Renal pelvis (tissue), 12 donors: ENCODE data around the gene CD320. TPM values are rescaled to one million over a fixed set of nuclear protein-coding genes. Genes with fewer than 3 reads are reported as not detected.
"Not testable (repeated sequence)": the region's sequence is repeated elsewhere in the genome, so short reads cannot be mapped to it uniquely, and the experiment has no call there.

Source experiments
- DNase-seq: peaks from one replicate; pipeline ENCODE4 v3.0.0-alpha.2; 2013
- long read RNA-seq, 16 experiments: transcript quantifications; one replicate each; lab custom pipeline, GENCODE V29; 2026
- polyA plus RNA-seq, 3 donors: library from polyadenylated mRNA; unstranded; fragments of 120-200 nt; gene quantifications; one replicate each; pipeline ENCODE4 v1.2.1, GENCODE V29; 2013; ENCODE audit not compliant: insufficient read length in 3 of 3

CD320 gene
- polyA plus RNA-seq: 10 to 100 TPM; 42.6 to 48.9 (median 42.6) TPM
- long read RNA-seq, donor 1, transcript CD320-201 (5 exons, 1,250 nt): major isoform, 43 of 44 reads
- long read RNA-seq, donor 1, partial matches to known transcripts: 0 of 44 reads
- long read RNA-seq, donor 1, other reads (novel, unspliced or antisense): 0 of 44 reads
- long read RNA-seq, donor 2, transcript CD320-201 (5 exons, 1,250 nt): major isoform, 37 of 37 reads
- long read RNA-seq, donor 2, partial matches to known transcripts: 0 of 37 reads
- long read RNA-seq, donor 2, other reads (novel, unspliced or antisense): 0 of 37 reads
- long read RNA-seq, donor 3, transcript CD320-201 (5 exons, 1,250 nt): major isoform, 23 of 30 reads
- long read RNA-seq, donor 3, partial matches to known transcripts: 0 of 30 reads
- long read RNA-seq, donor 3, other reads (novel, unspliced or antisense): 6 of 30 reads
- long read RNA-seq, donor 4, transcript CD320-201 (5 exons, 1,250 nt): major isoform, 35 of 39 reads
- long read RNA-seq, donor 4, partial matches to known transcripts: 0 of 39 reads
- long read RNA-seq, donor 4, other reads (novel, unspliced or antisense): 0 of 39 reads
- long read RNA-seq, donor 5, transcript CD320-201 (5 exons, 1,250 nt): major isoform, 13 of 13 reads
- long read RNA-seq, donor 5, partial matches to known transcripts: 0 of 13 reads
- long read RNA-seq, donor 5, other reads (novel, unspliced or antisense): 0 of 13 reads
- long read RNA-seq, donor 6, transcript CD320-201 (5 exons, 1,250 nt): major isoform, 30 of 32 reads
- long read RNA-seq, donor 6, partial matches to known transcripts: 0 of 32 reads
- long read RNA-seq, donor 6, other reads (novel, unspliced or antisense): 0 of 32 reads
- long read RNA-seq, donor 7, transcript CD320-201 (5 exons, 1,250 nt): major isoform, 37 of 48 reads
- long read RNA-seq, donor 7, partial matches to known transcripts: 5 of 48 reads
- long read RNA-seq, donor 7, other reads (novel, unspliced or antisense): 0 of 48 reads
- long read RNA-seq, donor 8, transcript CD320-201 (5 exons, 1,250 nt): major isoform, 15 of 15 reads
- long read RNA-seq, donor 8, partial matches to known transcripts: 0 of 15 reads
- long read RNA-seq, donor 8, other reads (novel, unspliced or antisense): 0 of 15 reads
- long read RNA-seq, donor 9, transcript CD320-201 (5 exons, 1,250 nt): major isoform, 45 of 50 reads
- long read RNA-seq, donor 9, partial matches to known transcripts: 5 of 50 reads
- long read RNA-seq, donor 9, other reads (novel, unspliced or antisense): 0 of 50 reads
- long read RNA-seq, donor 10, transcript CD320-201 (5 exons, 1,250 nt): major isoform, 14 of 14 reads
- long read RNA-seq, donor 10, partial matches to known transcripts: 0 of 14 reads
- long read RNA-seq, donor 10, other reads (novel, unspliced or antisense): 0 of 14 reads
- long read RNA-seq, donor 11, transcript CD320-201 (5 exons, 1,250 nt): major isoform, 23 of 24 reads
- long read RNA-seq, donor 11, partial matches to known transcripts: 0 of 24 reads
- long read RNA-seq, donor 11, other reads (novel, unspliced or antisense): 0 of 24 reads
- long read RNA-seq, donor 12, transcript CD320-201 (5 exons, 1,250 nt): major isoform, 30 of 31 reads
- long read RNA-seq, donor 12, partial matches to known transcripts: 0 of 31 reads
- long read RNA-seq, donor 12, other reads (novel, unspliced or antisense): 0 of 31 reads
- long read RNA-seq, donor 13, transcript CD320-201 (5 exons, 1,250 nt): major isoform, 8 of 8 reads
- long read RNA-seq, donor 13, partial matches to known transcripts: 0 of 8 reads
- long read RNA-seq, donor 13, other reads (novel, unspliced or antisense): 0 of 8 reads
- long read RNA-seq, donor 14: 0 reads
- long read RNA-seq, donor 15: 0 reads
- long read RNA-seq, donor 16, transcript CD320-201 (5 exons, 1,250 nt): major isoform, 32 of 41 reads
- long read RNA-seq, donor 16, partial matches to known transcripts: 0 of 41 reads
- long read RNA-seq, donor 16, other reads (novel, unspliced or antisense): 8 of 41 reads

DNA sequence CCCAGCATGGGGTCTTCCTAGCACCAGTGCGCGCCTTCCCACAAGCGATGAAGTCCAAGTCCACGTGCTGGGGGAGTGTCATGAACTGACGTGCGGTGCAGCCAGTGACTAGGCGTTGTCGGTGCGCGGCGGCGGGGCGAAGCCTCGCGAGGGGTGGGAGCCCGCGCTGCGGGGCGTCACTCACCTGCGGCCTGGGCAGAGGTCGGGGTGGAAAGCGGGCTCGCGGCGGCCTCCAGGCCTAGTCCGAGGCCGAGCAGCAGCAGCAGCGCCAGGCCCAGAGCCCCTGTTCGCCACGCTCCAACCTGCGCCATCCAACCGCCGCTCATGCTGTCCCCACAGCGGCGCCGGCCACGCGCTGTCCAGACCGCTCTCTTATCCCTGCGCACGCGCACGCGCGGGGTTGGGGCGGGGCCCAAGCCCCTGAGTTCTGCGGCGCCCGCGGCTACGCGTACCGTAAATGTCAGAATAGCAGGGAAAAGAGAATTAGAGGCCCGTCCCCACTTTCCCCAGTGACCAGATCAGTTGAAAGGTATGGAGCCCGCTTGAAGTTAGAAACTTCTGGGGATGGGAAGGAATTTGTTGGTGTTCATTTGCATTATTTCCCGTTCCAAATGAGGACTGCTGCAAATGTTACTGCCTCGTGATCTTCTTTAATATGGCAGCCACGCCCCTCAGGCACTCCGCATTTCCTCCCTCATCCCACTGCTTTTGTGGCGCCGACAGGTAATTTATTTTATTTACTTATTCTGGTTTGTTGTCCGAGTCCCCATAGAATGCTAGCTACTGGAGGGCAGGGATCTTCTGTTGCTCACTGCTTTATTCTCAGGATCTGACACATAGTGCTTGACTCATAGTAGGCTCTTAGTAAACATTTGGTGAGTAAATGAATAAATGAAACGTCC is at the start of gene CD320:
CD320 (minus strand) TSS at position 394 of the 902 bp plus-strand sequence; CDS start at position 326, 68 bp downstream.
- peak; percentile 93 for DNase-seq

DNA sequence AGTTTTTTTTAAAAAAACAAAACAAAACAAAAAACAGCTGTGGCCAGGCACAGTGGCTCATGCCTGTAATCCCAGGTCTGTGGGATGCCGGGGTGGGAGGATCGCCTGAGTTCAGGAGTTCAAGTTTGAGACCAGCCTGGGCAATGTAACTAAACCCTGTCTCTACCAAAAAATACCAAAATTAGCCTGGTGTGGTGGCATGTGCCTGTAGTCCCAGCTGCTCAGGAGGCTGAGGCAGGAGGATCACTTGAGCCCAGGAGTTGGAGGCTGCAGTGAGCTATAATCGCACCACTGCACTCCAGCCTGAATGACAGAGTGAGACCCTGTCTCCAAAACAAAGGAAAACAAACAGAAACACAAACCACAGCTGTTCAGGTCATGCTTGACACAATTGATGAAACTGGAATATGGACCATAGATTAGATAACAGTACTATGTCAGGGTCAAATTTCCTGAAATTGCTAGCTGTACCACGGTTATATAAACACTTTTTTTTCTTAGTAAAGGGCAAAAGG is 48.9 kb upstream of the CD320 start:
- no peak for DNase-seq

DNA sequence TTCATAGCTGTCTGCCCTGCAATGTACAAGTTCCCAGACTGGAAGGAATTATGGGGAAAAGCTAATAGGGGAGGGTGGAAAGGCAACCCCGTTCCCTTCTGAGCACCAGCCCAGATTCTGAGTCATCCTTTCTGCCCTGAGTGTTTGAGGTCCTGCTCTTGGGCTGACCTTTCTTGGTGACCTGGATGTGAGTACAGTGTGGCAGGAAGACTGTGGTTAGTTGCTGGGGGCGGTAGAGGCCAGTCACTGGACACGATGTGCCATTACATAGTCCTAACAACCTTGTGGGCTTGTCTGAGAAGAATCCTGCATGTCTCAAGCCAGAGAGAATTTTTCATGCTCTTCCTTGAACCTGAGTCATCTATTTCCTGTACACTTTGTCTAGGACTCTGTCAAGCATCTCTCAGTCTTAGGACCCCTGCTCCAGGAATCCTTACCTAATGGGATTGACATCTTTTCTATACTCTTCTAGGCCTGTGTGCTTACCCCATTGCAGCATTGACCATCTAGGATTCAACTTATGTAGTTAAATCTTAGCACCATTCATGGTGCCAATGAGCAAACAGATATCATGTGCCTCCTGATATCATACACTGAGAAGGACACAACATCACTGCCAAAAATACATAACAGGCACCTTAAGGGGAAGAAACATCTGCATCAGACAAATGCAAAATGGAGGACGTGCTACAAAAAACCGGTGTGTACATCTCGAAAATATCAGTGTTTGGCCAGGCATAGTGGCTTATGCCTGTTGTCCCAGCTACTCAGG is 47.7 kb upstream of the CD320 start:
- no peak for DNase-seq

DNA sequence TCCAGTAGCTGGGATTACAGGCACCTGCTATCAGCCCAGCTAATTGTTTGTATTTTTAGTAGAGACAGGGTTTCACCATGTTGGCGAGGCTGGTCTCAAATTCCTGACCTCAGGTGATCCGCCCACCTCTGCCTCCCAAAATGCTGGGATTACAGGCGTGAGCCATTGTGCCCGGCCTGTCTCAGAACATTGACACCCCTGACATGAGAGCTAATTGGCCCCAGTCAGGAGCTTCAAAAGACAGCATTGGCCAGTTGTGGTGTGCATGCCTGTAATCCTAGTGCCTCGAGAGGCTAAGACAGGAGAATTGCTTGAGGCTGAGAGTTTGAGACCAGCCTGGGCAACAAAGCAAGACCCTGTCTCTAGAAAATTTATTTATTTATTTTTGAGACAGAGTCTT is 44.7 kb upstream of the CD320 start:
- not testable (repeated sequence) for DNase-seq

DNA sequence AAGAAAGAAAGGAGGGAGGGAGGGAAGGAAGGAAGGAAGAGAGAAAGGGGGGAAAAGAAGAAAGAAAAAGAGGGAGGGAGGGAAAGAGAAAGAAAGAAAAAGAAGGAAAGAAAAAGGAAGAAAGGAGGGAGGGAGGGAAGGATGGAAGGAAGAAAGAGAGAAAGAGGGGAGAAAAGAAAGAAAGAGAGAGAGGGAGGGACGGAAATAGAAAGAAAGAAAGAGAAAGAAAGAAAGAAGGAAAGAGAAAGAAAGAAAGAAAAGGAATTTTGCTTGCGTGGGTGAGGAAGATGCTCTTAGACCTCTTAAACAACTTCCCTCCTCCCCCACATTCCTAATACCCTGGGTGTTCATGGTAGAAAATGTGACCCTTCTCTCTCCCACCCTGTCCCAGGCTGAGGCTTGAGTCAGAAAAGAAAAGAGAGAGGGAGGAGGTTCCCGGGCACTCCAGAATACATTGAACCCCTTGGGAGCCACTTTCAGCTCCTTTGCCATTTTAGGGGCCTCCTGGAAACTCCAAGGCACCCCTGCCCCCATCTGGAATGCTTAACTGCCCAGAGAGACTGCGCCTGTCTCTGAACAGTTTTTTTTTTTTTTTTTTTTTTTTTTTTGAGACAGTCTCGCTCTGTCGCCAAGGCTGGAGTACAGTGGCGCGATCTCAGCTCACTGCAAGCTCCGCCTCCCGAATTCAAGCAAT is 44.1 kb upstream of the CD320 start:
- DNase-seq: peak; percentile 69

DNA sequence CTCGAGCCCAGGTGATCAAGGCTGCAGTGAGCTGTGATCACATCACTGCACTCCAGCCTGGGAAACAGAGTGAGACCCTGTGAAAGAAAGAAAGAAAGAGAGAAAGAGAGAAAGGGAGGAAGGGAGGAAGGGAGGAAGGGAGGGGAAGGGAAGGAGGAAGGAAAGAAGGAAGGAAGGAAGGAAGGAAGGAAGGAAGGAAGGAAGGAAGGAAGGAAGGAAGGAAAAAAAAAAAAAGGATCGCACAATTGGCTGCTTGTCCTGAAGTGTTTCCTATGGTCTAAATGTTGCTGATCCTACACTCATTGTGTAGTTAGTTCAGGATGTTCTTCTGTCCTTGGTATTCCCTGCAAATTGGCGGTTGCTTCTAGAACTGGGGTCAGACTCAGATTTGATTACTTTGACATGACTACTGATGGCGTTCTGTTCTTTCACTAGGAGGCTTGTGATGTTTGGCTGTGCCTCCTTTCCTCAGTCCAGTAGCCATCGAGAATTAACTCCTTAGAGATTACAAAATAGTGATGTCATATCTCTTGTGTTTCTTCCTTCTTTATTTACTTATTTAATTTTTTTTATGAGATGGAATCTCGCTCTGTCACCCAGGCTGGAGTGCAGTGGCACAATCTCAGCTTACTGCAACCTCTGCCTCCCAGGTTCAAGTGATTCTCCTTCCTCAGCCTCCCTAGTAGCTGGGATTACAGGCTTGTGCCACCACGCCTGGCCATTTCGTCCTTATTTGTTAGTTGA is 41.6 kb upstream of the CD320 start:
- not testable (repeated sequence) for DNase-seq

DNA sequence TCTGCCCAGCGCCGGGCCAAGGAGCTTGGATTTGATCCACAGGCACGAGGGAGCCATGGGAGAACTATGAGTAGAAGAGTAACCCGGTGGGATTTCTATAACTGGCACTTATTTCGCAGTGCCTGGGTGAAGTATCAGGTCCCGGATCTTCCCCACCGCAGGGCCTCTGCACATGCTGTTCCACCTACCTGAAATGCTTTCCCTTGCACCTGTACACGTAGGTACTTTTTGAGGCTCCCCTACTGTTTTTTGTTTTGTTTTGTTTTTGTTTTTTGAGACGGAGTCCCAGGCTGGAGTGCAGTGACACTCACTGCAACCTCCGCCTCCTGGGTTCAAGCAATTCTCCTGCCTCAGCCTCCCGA is 35.3 kb upstream of the CD320 start:
- DNase-seq: no peak

DNA sequence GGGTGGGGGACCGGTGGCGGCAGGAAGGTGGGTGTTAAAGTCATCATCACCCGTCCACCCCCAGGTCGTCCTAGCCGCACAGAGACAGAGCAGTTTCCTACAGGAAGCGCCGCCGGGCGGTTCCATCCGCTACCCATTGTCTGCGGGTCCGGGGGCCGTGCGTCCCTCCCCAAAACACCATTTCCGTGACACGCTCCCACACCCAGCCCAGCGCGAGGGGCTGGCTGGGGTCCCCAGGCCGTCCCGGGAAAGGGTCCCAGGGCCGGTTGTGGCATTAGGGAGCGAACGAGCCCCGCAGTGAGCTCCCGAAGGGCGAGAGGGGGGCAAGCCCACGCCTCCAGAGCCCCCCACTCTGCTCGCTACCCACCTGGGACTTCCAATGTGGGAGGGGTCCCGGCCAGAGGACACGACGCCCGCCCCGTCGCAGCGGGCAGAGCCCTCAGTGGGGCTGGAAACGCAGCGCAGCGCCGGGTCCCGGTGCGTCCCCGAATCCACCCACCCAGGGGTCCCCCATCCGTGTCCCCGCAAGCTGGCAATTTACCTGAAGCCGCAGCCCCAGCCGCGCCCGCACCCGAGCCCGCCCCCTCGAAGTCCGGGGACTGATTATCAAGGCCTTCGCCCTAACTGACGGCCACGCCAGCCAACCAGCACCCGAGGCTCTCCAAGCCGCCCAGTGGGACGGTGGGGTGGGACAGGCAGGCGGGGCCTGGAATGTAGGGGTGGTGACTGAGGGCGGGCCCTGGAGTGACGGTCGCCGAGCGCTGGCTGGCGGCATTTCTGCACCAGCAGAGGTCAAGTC is 34.7 kb upstream of the CD320 start, which contains the start of gene KANK3:
KANK3 (minus strand) TSS at position 579 of the 799 bp plus-strand sequence. CDS start 5,434 bp downstream, outside the sequence.
- peak; percentile 93 for DNase-seq

DNA sequence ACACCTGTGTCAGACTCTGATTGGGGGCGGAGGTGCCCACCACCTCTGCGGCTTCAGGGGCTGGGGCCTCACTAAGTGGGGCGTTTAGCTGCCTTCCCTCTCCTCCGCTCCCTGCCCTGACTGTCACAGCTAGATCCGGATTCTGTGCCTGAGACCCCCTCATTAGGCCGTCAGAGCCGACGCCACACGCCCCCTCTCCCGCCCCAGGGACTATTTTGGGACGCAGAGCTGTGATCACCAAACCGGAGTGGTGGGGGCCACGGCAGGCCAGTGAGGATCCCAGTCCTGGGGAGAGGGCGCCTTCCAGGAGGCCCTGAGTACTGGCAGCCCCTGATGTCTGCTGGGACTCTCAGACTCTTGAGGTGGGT is 34.1 kb upstream of the CD320 start:
- no peak for DNase-seq

DNA sequence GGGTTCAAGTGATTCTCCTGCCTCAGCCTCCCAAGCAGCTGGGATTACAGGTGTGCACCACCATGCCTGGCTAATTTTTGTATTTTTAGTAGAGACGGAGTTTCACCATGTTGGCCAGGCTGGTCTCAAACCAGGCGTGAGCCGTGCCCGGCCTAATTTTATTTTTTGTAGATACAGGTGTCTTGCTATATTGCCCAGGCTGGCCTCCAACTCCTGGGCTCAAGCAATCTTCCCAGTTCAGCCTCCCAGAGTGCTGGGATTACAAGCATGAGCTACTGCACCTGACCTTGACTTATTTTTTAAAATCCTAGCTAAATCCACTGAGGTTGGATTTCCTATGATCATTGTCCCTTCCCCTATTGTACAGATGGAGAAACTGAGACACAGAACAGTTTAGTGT is 33.3 kb upstream of the CD320 start:
- DNase-seq: not testable (repeated sequence)

DNA sequence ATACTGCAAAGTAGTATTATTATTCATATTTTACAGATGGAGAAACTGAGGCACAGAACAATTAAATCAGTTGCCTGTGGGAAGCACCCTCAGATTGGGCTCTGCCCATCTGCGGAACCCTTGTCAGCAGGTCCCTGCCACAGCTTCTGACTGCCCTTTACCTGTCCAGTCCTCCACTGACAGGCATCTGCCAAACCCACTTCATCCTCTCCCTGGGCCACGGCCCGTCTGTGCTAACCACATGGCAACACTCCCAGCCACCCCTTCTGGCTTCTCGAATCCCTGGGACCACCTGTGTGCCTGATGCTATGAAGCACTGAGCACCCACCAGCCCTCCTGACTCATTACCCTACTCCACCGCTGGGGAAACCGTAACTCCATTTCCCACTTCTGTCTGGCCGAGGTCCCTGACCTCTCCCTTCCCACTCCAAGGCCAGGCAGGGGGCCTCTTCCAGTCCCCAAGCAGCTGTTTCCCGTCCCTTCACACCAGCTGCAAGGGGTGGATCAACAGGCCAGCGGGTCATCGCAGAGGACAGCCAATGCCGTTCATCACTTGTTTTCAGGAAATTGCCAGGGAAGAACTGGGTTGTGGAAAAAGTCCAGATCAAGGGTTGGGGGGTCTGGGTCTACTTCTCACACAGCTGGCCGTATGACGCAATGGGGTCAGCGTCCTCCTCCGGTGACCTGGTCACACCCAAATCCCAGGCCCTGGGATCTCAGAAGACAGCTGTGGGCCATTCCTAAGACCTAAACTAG is 32.4 kb upstream of the CD320 start:
- no peak for DNase-seq

DNA sequence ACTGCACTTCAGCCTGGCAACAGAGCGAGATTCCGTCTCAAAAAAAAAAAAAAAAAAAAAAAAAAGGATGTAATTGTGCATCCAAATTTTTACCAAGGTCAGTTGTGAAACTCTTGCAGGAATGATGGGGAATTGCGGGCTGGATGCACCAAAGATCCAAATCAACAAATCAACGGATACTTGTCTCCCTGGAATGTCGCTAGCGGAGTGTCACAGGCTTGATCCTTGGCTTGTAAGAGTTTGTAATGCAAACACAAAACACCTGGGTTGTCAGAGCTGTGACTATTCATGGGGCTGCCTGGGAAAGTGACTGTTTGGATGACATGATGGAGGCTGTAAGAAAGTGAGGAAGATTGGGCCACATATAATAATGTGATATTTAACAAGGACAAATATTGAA is 30.7 kb upstream of the CD320 start:
- DNase-seq: no peak

DNA sequence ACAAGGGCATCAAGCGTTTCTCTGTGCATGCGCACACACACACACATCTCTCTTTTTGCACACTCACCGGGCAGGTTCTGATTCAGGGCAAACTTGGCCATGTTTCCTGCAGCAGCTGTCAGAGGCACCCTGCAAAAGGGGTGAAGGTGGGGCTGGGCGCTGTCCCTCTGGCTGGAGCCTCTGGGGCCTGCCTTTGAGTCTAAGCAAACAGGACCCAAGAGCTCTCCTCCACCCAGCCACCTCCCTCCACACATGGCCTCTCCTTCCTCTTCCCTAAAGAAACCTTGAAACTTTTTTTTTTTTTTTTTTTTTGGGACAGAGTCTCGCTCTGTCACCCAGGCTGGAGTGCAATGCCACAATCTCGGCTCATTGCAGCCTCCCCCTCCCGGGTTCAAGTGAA is 29.6 kb upstream of the CD320 start:
- DNase-seq: no peak

DNA sequence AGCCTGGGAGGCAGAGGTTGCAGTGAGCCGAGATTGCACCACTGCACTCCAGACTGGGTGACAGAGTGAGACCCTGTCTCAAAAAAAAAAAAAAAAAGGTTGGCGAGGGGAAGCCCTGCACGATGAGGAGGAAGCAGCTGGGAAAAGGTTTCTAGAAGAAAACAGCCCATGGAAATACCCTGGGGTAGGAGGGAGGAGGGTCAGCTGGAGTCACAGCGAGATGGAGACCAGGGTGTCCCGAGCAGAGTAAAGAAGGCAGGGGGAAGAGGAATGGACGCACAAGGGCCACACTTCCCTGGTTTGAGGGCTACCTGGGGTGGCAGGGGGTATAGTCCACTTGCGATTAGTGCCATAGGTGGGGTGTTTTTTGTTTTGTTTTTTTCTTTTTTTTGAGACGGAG is 28.5 kb upstream of the CD320 start:
- no peak for DNase-seq

DNA sequence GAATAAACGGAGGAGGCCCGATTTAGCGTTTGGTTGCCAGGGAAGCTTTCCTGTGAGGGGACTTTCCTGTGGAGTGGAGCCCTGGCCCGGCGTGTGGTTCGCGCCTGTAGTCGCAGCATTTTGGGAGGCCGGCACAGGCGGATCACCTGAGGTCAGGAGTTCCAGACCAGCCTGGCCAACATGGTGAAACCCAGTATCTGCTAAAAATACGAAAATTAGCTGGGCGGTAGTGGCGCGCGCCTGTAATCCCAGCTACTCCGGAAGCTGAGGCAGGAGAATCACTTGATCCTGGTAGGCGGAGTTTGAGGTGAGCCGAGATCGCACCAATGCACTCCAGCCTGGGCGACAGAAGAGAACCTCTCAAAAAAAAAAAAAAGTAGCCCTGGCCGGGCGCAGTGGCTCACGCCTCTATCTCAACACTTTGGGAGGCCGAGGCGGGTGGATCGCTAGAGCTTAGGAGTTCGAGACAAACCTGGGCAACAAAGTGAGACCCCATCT is 28.0 kb upstream of the CD320 start:
- DNase-seq: no peak
